ENCODE results near the gene PAPPA.

- TF ChIP-seq CTCF (IDR thresholded peaks at IDR 0.05; ENCODE audit: poor library complexity, severe bottlenecking) (no peak), RAD21 (conservative IDR thresholded peaks at IDR 0.05) (no peak), EZH2 (IDR thresholded peaks at IDR 0.05; ENCODE audit: borderline replicate concordance, insufficient read depth, low read length, poor library complexity, severe bottlenecking) (no peak), POLR2AphosphoS5 (IDR thresholded peaks at IDR 0.05) (no peak), EP300 (conservative IDR thresholded peaks at IDR 0.05; ENCODE audit: poor library complexity, severe bottlenecking) (no peak)
Measured at GRCh38 chr9:116319480-116319879, 165.9 kb downstream of the PAPPA start.
